Ovary (tissue), 3 donors: Measurements from ENCODE around the gene CCER1.

Source experiments
- CTCF ChIP-seq, 3 donors: fragments of 450-650 bp in 2 of 3; fragments of 200-600 bp in 1 of 3; IDR thresholded peaks; one replicate each; pipeline versions ENCODE4 v1.5.1 to v1.8.0; 2016 to 2022; ENCODE audit warnings: antibody characterized with exemption in 3 of 3, mild to moderate bottlenecking in 1 of 3
- EP300 ChIP-seq: sonication (generic); formaldehyde crosslinking; IDR thresholded peaks from one replicate; pipeline ENCODE4 v1.6.1; 2017; ENCODE audit warnings: antibody characterized with exemption
- POLR2A ChIP-seq: fragments of 450-650 bp; IDR thresholded peaks from one replicate; pipeline ENCODE4 v1.6.1; 2017; ENCODE audit warnings: antibody characterized with exemption, mild to moderate bottlenecking, moderate library complexity
- donor health status: DM: no; HTN: no; CAD: no.

- TF ChIP-seq POLR2A, result no peak
- no peak for TF ChIP-seq CTCF (IDR thresholded peaks at IDR 0.05)
- TF ChIP-seq EP300, result no peak
Observed at GRCh38 chr12:90984114-90984513, 29.1 kb upstream of the CCER1 start.
